Gastroesophageal sphincter (tissue), 4 donors: ENCODE measurements around the gene NUP98. TPM values are rescaled to one million over a fixed set of nuclear protein-coding genes. Genes with fewer than 3 reads are reported as not detected.

ENCODE experiments used
- ATAC-seq: fragments of 150-250 bp; one replicate; pipeline ENCODE4 v1.9.1; 2016; ENCODE audit warnings: mild to moderate bottlenecking, moderate library complexity
- H3K27ac ChIP-seq, 4 donors: fragments of 200-600 bp; sonication (generic) in 3 of 4; 1 replicate in 3 of 4; 2 replicates in 1 of 4; pipeline ENCODE4 v1.5.1; 2016 to 2019
- H3K27me3 ChIP-seq: fragments of 200-600 bp; sonication (generic); one replicate; pipeline ENCODE4 v1.5.1; 2019
- H3K36me3 ChIP-seq, 2 donors: fragments of 200-600 bp; sonication (generic); one replicate each; pipeline ENCODE4 v1.5.1; 2019; ENCODE audit warnings: control low read depth in 1 of 2
- H3K4me1 ChIP-seq, 3 donors: fragments of 200-600 bp; sonication (generic); 1 replicate in 2 of 3; 2 replicates in 1 of 3; pipeline ENCODE4 v1.5.1; 2016 to 2019; ENCODE audit warnings: control low read depth in 2 of 3
- H3K4me3 ChIP-seq, 2 donors: fragments of 200-600 bp; sonication (generic); one replicate each; pipeline ENCODE4 v1.5.1; 2019; ENCODE audit warnings: mild to moderate bottlenecking in 1 of 2, moderate library complexity in 1 of 2
- H3K9me3 ChIP-seq, 3 donors: fragments of 200-600 bp; sonication (generic); one replicate each; pipeline ENCODE4 v1.5.1; 2017 to 2019; ENCODE audit warnings: control low read depth in 2 of 3
- CTCF ChIP-seq, 4 experiments: fragments of 200-600 bp in 2 of 4; fragments of 450-650 bp in 2 of 4; sonication (generic) in 1 of 4; IDR thresholded peaks; one replicate each; pipeline ENCODE4 v1.5.1; 2017 to 2019; ENCODE audit warnings: antibody characterized with exemption in 4 of 4, mild to moderate bottlenecking in 2 of 4, moderate library complexity in 2 of 4
- EP300 ChIP-seq: sonication (generic); formaldehyde crosslinking; IDR thresholded peaks from one replicate; pipeline ENCODE4 v1.6.1; 2017; ENCODE audit warnings: antibody characterized with exemption, mild to moderate bottlenecking
- POLR2A ChIP-seq, 2 donors: fragments of 450-650 bp; IDR thresholded peaks; one replicate each; pipeline ENCODE4 v1.6.1; 2017; ENCODE audit warnings: antibody characterized with exemption in 2 of 2, mild to moderate bottlenecking in 2 of 2, moderate library complexity in 1 of 2
- POLR2AphosphoS5 ChIP-seq: sonication (generic); formaldehyde crosslinking; IDR thresholded peaks from one replicate; pipeline ENCODE4 v1.6.1; 2017; ENCODE audit warnings: antibody characterized with exemption
- WGBS, 2 donors: methylation state at CpG; one replicate each; pipeline ENCODE4 v1.1.5; 2018; ENCODE audit warnings: low coverage in 1 of 2; 5-methylcytosine and 5-hydroxymethylcytosine counted together
- small RNA-seq, 4 donors: library from RNA; depleted of rRNA; stranded (forward); fragments of <200 nt; gene quantifications; one replicate each; pipeline ENCODE3, GENCODE V24; 2016
- total RNA-seq, 4 donors: library from RNA; depleted of rRNA; stranded (reverse); fragments of >200 nt; gene quantifications; one replicate each; pipeline ENCODE4 v1.1.0, GENCODE V29; 2016

NUP98 gene
- total RNA-seq, 4 donors from 2014 or later: 72.1 to 141 (median 103) TPM

GRCh38 chr11:3632070-3632660, 165.2 kb downstream of the NUP98 start:
- TF ChIP-seq POLR2AphosphoS5 (no peak), POLR2A (IDR thresholded peaks at IDR 0.05) (no peak), CTCF (IDR thresholded peaks at IDR 0.05) (no peak), EP300 (no peak)
- Histone ChIP-seq H3K27me3 (no peaks in the 10 kb centered on the region), H3K4me3 (no peak overlapping the region), H3K36me3 (no peaks in the 10 kb centered on the region), H3K27ac (no peak overlapping the region), H3K4me1 (no peaks in the 10 kb centered on the region), H3K9me3 (no peaks in the 10 kb centered on the region)
- ATAC-seq: no peak
- WGBS, 2 donors: 91 to 94% methylated on average over 2 to 5 of the region's 5 CpGs

GRCh38 chr11:3631331-3631730, 166.0 kb downstream of the NUP98 start:
- Histone ChIP-seq H3K36me3 (no peaks in the 10 kb centered on the region), H3K4me3 (no peak overlapping the region), H3K27me3 (no peaks in the 10 kb centered on the region), H3K9me3 (no peaks in the 10 kb centered on the region), H3K4me1 (no peaks in the 10 kb centered on the region), H3K27ac (no peak overlapping the region)
- no peak for TF ChIP-seq POLR2AphosphoS5
- TF ChIP-seq CTCF (IDR thresholded peaks at IDR 0.05): no peak
- no peak for TF ChIP-seq POLR2A (IDR thresholded peaks at IDR 0.05)
- TF ChIP-seq EP300: no peak
- WGBS, 2 donors: 66 to 73% methylated on average over 3 to 4 of the region's 4 CpGs
- ATAC-seq: no peak

- Histone ChIP-seq H3K27ac (no peak overlapping the region), H3K27me3 (no peaks in the 10 kb centered on the region), H3K9me3 (no peaks in the 10 kb centered on the region), H3K36me3 (no peaks in the 10 kb centered on the region), H3K4me3 (no peak overlapping the region), H3K4me1 (no peaks in the 10 kb centered on the region)
- WGBS, 2 donors: 63 to 83% methylated on average over 1 of the region's 1 CpG
- ATAC-seq: no peak
- TF ChIP-seq EP300: no peak
- no peak for TF ChIP-seq POLR2A (IDR thresholded peaks at IDR 0.05)
- TF ChIP-seq CTCF (IDR thresholded peaks at IDR 0.05): no peak
- TF ChIP-seq POLR2AphosphoS5: no peak
Observed at GRCh38 chr11:3627291-3627690, 170.1 kb downstream of the NUP98 start.

GRCh38 chr11:3626250-3626960, 170.9 kb downstream of the NUP98 start:
- ATAC-seq: no peak
- no peaks in the 10 kb centered on the region for H3K4me1 ChIP-seq
- H3K27ac ChIP-seq: no peak overlapping the region
- TF ChIP-seq POLR2AphosphoS5 (no peak), CTCF (IDR thresholded peaks at IDR 0.05) (no peak), POLR2A (IDR thresholded peaks at IDR 0.05) (no peak), EP300 (no peak)
- 69 to 89% methylated on average over 15 to 17 of the region's 23 CpGs for WGBS, 2 donors
- H3K4me3 ChIP-seq: peak overlapping the region in 1 of 2 donors; percentile 24
- no peaks in the 10 kb centered on the region for H3K9me3 ChIP-seq
- no peaks in the 10 kb centered on the region for H3K36me3 ChIP-seq
- H3K27me3 ChIP-seq: no peaks in the 10 kb centered on the region

Small RNA genes within 50 kb of the gene (small RNA-seq; reads per million reads assigned to genes)
- gene RF00019: 0 reads per million in 4 donors
- gene RNU6-1143P: 0 reads per million in 4 donors
- gene RNU7-50P: 0 reads per million in 4 donors

Other genes with a start within 250 kb of the NUP98 start
- under 1 TPM in 1 of 4 donors, not detected in 3; 0.27 TPM for gene ART5, start 155.6 kb downstream of the NUP98 start, total RNA-seq
- gene ART1, start 152.4 kb downstream of the NUP98 start, total RNA-seq: not detected
- under 1 TPM in 3 of 4 donors, not detected in 1; 0.19 to 0.78 (median 0.67) TPM for gene CHRNA10, start 126.2 kb downstream of the NUP98 start, total RNA-seq
- 10 to 100 TPM in 1 of 4 donors, 1 to 10 TPM in 3; 4.2 to 12.0 (median 5.1) TPM for gene PGAP2, start 11.0 kb upstream of the NUP98 start, total RNA-seq
- gene RHOG, start 43.4 kb upstream of the NUP98 start, total RNA-seq: 10 to 100 TPM; 31.9 to 67.4 (median 52.2) TPM
- gene STIM1, start 58.1 kb upstream of the NUP98 start, total RNA-seq: 100 to 1,000 TPM in 1 of 4 donors, 10 to 100 TPM in 3; 42.4 to 114 (median 72.8) TPM